ENCODE measurements around the gene DNAI2.

- TF ChIP-seq CTCF (IDR thresholded peaks at IDR 0.05; ENCODE audit: low read length) = no peak
- TF ChIP-seq EZH2 (IDR thresholded peaks at IDR 0.05; ENCODE audit: borderline replicate concordance, low read length) = no peak
Observed at GRCh38 chr17:74340470-74341023, 66.5 kb downstream of the DNAI2 start.
